Nephron progenitor cell (in vitro differentiated cells): ENCODE data around the gene PPP1CC.

Experiments used
- DNase-seq: peaks from one replicate; pipeline ENCODE4 v3.0.0; 2021
- H3K27ac Mint-ChIP-seq: 2 replicates; pipeline ENCODE4 v1.8.0; 2021; ENCODE audit warnings: mild to moderate bottlenecking, moderate library complexity, mixed read lengths
- H3K27me3 Mint-ChIP-seq: 2 replicates; pipeline ENCODE4 v1.8.0; 2021; ENCODE audit warnings: mild to moderate bottlenecking, low read depth, mixed read lengths; ENCODE audit not compliant: poor library complexity
- H3K36me3 Mint-ChIP-seq: 2 replicates; pipeline ENCODE4 v1.8.0; 2021; ENCODE audit warnings: low read depth, mixed read lengths
- H3K4me1 Mint-ChIP-seq: 2 replicates; pipeline ENCODE4 v1.8.0; 2021; ENCODE audit warnings: mixed read lengths
- H3K4me3 Mint-ChIP-seq: 2 replicates; pipeline ENCODE4 v1.8.0; 2021; ENCODE audit warnings: mild to moderate bottlenecking, moderate library complexity, mixed read lengths
- H3K9me3 Mint-ChIP-seq: 2 replicates; pipeline ENCODE4 v1.8.0; 2021; ENCODE audit warnings: mild to moderate bottlenecking, moderate library complexity, mixed read lengths
- CTCF ChIP-seq: fragments of 200-600 bp; sonication (generic); IDR thresholded peaks from 2 replicates; pipeline ENCODE4 v1.5.0; 2021; ENCODE audit warnings: antibody characterized with exemption

The PPP1CC gene

GRCh38 chr12:110704231-110704630 lies 38.5 kb downstream of the PPP1CC start:
- H3K9me3 Mint-ChIP-seq = no peaks in the 10 kb centered on the region
- peaks cover 3% of the 10 kb centered on the region for H3K27me3 Mint-ChIP-seq
- H3K36me3 Mint-ChIP-seq = peaks cover 6% of the 10 kb centered on the region
- no peaks in the 10 kb centered on the region for H3K4me1 Mint-ChIP-seq
- H3K27ac Mint-ChIP-seq = no peak overlapping the region
- no peak for DNase-seq
- TF ChIP-seq CTCF = no peak
- H3K4me3 Mint-ChIP-seq = no peak overlapping the region

GRCh38 chr12:110702081-110702480 lies 40.6 kb downstream of the PPP1CC start:
- DNase-seq = no peak
- Mint-ChIP-seq H3K27me3 (peaks cover 3% of the 10 kb centered on the region), H3K27ac (no peak overlapping the region), H3K9me3 (no peaks in the 10 kb centered on the region), H3K4me1 (peaks cover 5% of the 10 kb centered on the region), H3K4me3 (no peak overlapping the region), H3K36me3 (no peaks in the 10 kb centered on the region)
- TF ChIP-seq CTCF = no peak

DNA sequence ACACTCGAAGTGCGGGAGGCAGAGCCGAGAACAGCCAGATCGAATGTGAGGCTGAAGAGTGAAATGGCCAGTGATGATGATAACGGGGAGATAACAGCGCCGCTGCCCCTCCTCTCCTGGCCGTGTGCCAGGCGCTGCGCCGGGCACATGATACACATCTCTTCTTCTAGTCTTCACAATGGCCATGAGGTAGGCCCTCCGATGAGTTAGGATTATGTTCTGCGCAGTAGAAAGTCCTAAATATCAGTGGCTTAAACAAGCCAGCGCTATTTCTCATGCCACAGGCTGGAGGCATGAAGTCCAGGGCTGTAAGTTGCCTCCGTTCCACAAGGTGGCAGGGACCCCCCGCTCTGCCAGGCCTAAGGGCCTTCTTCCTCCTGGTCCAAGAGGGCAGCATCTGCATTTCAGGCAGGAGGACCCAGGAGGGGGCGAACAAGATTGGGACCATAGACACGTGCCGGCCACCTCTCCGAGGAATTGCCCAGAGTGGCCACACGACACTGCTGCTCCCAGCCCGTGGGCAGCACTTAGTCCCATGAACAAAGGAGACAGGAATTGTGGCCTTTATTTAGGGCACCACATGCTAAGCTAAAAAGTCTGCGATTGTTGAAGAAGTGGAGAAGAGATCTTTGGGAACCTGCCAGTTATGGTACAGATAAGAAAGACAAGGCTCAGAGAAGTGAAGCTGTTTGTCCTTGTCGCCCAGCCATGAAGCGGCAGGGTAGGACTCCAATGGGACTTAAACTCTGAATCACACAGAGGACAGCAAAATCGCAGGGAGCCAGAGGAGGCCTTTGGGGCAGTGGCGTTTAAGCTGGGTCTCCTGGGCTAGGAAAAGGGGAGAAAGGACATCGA lies 42.9 kb downstream of the PPP1CC start:
- H3K9me3 Mint-ChIP-seq = no peaks in the 10 kb centered on the region
- no peaks in the 10 kb centered on the region for H3K36me3 Mint-ChIP-seq
- DNase-seq = no peak
- no peak overlapping the region for H3K4me3 Mint-ChIP-seq
- no peaks in the 10 kb centered on the region for H3K27me3 Mint-ChIP-seq
- H3K27ac Mint-ChIP-seq = peak overlapping the region; percentile 94
- peaks cover 5% of the 10 kb centered on the region for H3K4me1 Mint-ChIP-seq
- no peak for TF ChIP-seq CTCF

DNA sequence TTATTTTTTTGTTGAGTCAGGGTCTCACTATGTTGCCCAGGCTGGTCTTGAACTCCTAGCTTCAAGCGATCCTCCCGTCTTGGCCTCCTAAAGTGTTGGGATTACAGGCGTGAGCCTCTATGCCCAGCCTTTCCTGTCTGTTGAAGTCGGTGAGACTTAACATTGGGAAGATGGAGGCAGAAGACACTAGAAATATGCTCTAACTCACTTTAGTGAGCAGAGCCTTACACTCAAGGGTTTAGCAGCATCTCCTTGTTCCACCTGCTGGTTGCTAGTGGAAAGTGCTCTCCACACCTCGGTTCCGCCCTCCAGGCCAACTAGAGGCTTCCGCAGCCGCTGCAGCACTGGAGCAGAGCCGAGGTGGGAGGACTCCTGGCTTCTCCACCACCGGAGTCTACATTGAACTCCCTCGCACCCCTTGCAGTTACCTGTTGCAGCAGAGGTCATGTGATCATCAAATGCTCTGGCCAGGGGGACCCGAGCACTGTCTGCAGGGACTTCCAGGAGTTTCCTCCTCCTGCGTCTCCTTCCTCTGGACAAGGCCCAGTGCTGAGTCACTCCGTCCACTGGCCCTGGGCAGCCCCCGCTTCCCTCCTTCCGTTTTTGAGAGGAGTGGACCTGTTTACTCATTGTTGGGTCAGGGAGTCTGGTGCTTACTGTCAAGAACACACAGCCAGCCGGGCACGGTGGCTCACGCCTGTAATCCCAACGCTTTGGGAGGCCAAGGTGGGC lies 44.4 kb downstream of the PPP1CC start:
- Mint-ChIP-seq H3K36me3 (no peaks in the 10 kb centered on the region), H3K4me3 (no peak overlapping the region), H3K4me1 (peaks cover 11% of the 10 kb centered on the region), H3K27ac (no peak overlapping the region), H3K27me3 (no peaks in the 10 kb centered on the region), H3K9me3 (no peaks in the 10 kb centered on the region)
- peak; percentile 59 for TF ChIP-seq CTCF
- DNase-seq = peak; percentile 62

DNA sequence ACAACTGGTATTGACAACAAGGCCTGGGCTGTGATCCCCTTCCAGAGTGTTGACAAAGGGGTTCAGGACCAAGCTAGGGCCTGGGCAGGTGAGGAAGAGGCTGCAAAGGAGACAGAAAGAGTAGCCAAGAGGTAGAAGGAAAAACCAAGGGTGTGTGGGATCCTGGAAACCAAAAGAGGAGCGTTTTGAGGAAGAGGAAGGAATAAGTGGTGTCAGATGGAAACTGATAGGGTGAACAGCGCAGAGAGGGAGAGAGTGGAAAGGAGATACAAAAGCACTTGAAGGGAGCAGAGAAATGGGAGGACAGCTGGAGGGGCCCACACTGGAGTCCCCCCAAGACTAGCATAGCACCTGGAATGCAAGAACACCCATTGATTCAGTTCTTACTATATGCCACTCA lies 45.5 kb downstream of the PPP1CC start:
- Mint-ChIP-seq H3K4me3 (no peak overlapping the region), H3K4me1 (peaks cover 11% of the 10 kb centered on the region), H3K27ac (no peak overlapping the region), H3K9me3 (no peaks in the 10 kb centered on the region), H3K36me3 (no peaks in the 10 kb centered on the region), H3K27me3 (peaks cover 4% of the 10 kb centered on the region)
- DNase-seq = no peak
- no peak for TF ChIP-seq CTCF
